Measurements from ENCODE around the gene SMOC2. TPM values are rescaled to one million over a fixed set of nuclear protein-coding genes. Genes with fewer than 3 reads are reported as not detected.

Gene SMOC2
- polyA plus RNA-seq, 1 experiment = not detected

DNA sequence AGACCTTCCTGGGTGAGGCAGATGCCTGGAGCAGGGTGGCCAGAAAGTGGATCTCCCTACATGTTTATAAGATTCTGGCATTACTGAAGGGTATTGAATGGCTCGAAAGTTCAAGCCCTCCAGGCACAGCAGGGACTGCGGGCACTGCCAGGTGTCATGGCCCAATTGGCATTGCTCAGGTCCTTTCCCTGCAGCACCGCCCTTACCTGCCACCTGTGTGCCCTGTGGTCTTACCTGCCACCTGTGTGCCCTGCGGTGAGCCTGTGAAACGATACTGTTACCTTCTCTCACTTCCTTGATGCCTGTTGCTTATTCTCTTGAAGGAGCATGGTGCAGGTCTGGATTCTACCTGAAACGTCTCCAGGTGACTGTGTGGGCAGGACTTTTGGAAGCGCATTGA lies 32.2 kb downstream of the SMOC2 start:
- Histone ChIP-seq H3K4me3 (ENCODE audit: low read depth, low read length) (no peak overlapping the region), H3K27me3 (ENCODE audit: control insufficient read depth, insufficient read depth, low read length) (no peaks in the 10 kb centered on the region), H3K9me3 (ENCODE audit: control insufficient read depth, insufficient read depth, low read length) (peaks cover 49% of the 10 kb centered on the region), H3K27ac (ENCODE audit: low read depth, low read length) (no peak overlapping the region)
- TF ChIP-seq CTCF (IDR thresholded peaks at IDR 0.05; ENCODE audit: low read depth, low read length) = no peak
- no peak for DNase-seq (ENCODE audit: low read depth, low spot score)
- ChIA-PET POLR2A (no interaction called here), CTCF (no interaction called here)

GRCh38 chr6:168475188-168476013 lies 34.4 kb downstream of the SMOC2 start:
- Histone ChIP-seq H3K9me3 (ENCODE audit: control insufficient read depth, insufficient read depth, low read length) (peaks cover 30% of the 10 kb centered on the region), H3K27ac (ENCODE audit: low read depth, low read length) (no peak overlapping the region), H3K27me3 (ENCODE audit: control insufficient read depth, insufficient read depth, low read length) (no peaks in the 10 kb centered on the region), H3K4me3 (ENCODE audit: low read depth, low read length) (no peak overlapping the region)
- ChIA-PET CTCF (no interaction called here), POLR2A (no interaction called here)
- DNase-seq (ENCODE audit: low read depth, low spot score) = no peak
- no peak for TF ChIP-seq CTCF (IDR thresholded peaks at IDR 0.05; ENCODE audit: low read depth, low read length)

- no peak for DNase-seq (ENCODE audit: low read depth, low spot score)
- H3K4me3 ChIP-seq (ENCODE audit: low read depth, low read length) = no peak overlapping the region
- POLR2A ChIA-PET = no interaction called here
- H3K9me3 ChIP-seq (ENCODE audit: control insufficient read depth, insufficient read depth, low read length) = peaks cover 12% of the 10 kb centered on the region
- no peaks in the 10 kb centered on the region for H3K27me3 ChIP-seq (ENCODE audit: control insufficient read depth, insufficient read depth, low read length)
- no peak overlapping the region for H3K27ac ChIP-seq (ENCODE audit: low read depth, low read length)
- CTCF ChIA-PET = no interaction called here
- TF ChIP-seq CTCF (IDR thresholded peaks at IDR 0.05; ENCODE audit: low read depth, low read length) = no peak
These were observed 38.4 kb downstream of the SMOC2 start for GRCh38 chr6:168479421-168479820.

- Histone ChIP-seq H3K4me3 (ENCODE audit: low read depth, low read length) (no peak overlapping the region), H3K27me3 (ENCODE audit: control insufficient read depth, insufficient read depth, low read length) (no peaks in the 10 kb centered on the region), H3K9me3 (ENCODE audit: control insufficient read depth, insufficient read depth, low read length) (peaks cover 4% of the 10 kb centered on the region), H3K27ac (ENCODE audit: low read depth, low read length) (no peak overlapping the region)
- TF ChIP-seq CTCF (IDR thresholded peaks at IDR 0.05; ENCODE audit: low read depth, low read length) = no peak
- DNase-seq (ENCODE audit: low read depth, low spot score) = no peak
- CTCF ChIA-PET = no interaction called here
- POLR2A ChIA-PET = no interaction called here
These were observed 39.5 kb downstream of the SMOC2 start for GRCh38 chr6:168480481-168480880.

DNA sequence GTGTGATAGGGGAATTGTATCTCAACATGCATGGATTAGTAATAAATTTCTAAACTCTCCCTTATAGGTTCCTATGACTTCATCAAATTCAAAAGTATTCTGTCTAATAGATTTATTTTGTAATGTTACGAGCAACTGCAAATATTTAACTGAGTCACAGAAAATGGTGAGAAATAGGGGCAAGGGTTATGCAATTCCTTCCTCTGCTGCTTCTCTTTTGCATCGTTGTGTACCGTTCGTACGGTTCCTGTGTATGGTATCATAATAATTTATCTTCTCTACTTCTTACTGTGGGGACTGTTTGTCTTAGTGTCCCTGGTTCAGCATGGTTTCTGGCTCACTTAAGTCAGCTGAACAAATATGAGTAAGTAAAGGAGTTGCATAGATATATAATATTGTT lies 44.8 kb downstream of the SMOC2 start:
- ChIA-PET CTCF (no interaction called here), POLR2A (no interaction called here)
- DNase-seq (ENCODE audit: low read depth, low spot score) = no peak
- no peak for TF ChIP-seq CTCF (IDR thresholded peaks at IDR 0.05; ENCODE audit: low read depth, low read length)
- Histone ChIP-seq H3K9me3 (ENCODE audit: control insufficient read depth, insufficient read depth, low read length) (peaks cover 21% of the 10 kb centered on the region), H3K4me3 (ENCODE audit: low read depth, low read length) (no peak overlapping the region), H3K27ac (ENCODE audit: low read depth, low read length) (no peak overlapping the region), H3K27me3 (ENCODE audit: control insufficient read depth, insufficient read depth, low read length) (no peaks in the 10 kb centered on the region)
